Breast epithelium (tissue), 4 donors: ENCODE results near the gene RHOBTB1. TPM values are rescaled to one million over a fixed set of nuclear protein-coding genes. Genes with fewer than 3 reads are reported as not detected.

Source experiments
- DNase-seq, 2 donors: peaks; one replicate each; pipeline ENCODE4 v3.0.0-alpha.2; 2019; ENCODE audit warnings: low spot score in 2 of 2
- H3K27ac ChIP-seq, 2 donors: fragments of 200-600 bp; sonication (generic) in 1 of 2; one replicate each; pipeline ENCODE4 v1.5.1; 2016 to 2019; ENCODE audit warnings: mild to moderate bottlenecking in 1 of 2
- H3K27me3 ChIP-seq, 2 donors: fragments of 200-600 bp; sonication (generic) in 1 of 2; one replicate each; pipeline versions ENCODE4 v1.5.1 to v1.6.0; 2017 to 2019; ENCODE audit warnings: control low read depth in 1 of 2, mild to moderate bottlenecking in 1 of 2
- H3K36me3 ChIP-seq: fragments of 200-600 bp; one replicate; pipeline ENCODE4 v1.5.1; 2019
- H3K4me1 ChIP-seq, 2 donors: fragments of 200-600 bp; sonication (generic); one replicate each; pipeline ENCODE4 v1.5.1; 2016 to 2019; ENCODE audit warnings: control low read depth in 1 of 2
- H3K4me3 ChIP-seq, 3 donors: fragments of 200-600 bp; sonication (generic); 1 replicate in 2 of 3; 2 replicates in 1 of 3; pipeline ENCODE4 v1.5.1; 2016 to 2019; ENCODE audit warnings: mild to moderate bottlenecking in 3 of 3, moderate library complexity in 2 of 3
- H3K9me3 ChIP-seq, 2 donors: fragments of 200-600 bp; sonication (generic) in 1 of 2; one replicate each; pipeline ENCODE4 v1.5.1; 2016 to 2019; ENCODE audit warnings: control low read depth in 1 of 2
- CTCF ChIP-seq, 3 donors: fragments of 450-650 bp; IDR thresholded peaks; one replicate each; pipeline ENCODE4 v1.5.1; 2016 to 2017; ENCODE audit warnings: antibody characterized with exemption in 3 of 3, mild to moderate bottlenecking in 3 of 3, moderate library complexity in 3 of 3
- POLR2A ChIP-seq: fragments of 450-650 bp; IDR thresholded peaks from one replicate; pipeline ENCODE4 v1.6.1; 2016; ENCODE audit warnings: antibody characterized with exemption, mild to moderate bottlenecking, moderate library complexity
- POLR2AphosphoS5 ChIP-seq, 3 donors: sonication (generic); formaldehyde crosslinking; IDR thresholded peaks; one replicate each; pipeline ENCODE4 v1.6.1; 2017; ENCODE audit warnings: antibody characterized with exemption in 3 of 3
- intact Hi-C: fragments of 100-400 bp; cut with DNase I; formaldehyde crosslinking; loops from one replicate; pipeline ENCODE4 v1.15.1; 2023; ENCODE audit warnings: low total_unique reads
- total RNA-seq, 3 donors: library from RNA; depleted of rRNA; stranded (reverse); fragments of >200 nt; gene quantifications; one replicate each; pipeline ENCODE4 v1.1.0, GENCODE V29; 2016

RHOBTB1 gene
- total RNA-seq, 3 donors from 2014 or later, result 11.4 to 14.6 (median 13.4) TPM

DNA sequence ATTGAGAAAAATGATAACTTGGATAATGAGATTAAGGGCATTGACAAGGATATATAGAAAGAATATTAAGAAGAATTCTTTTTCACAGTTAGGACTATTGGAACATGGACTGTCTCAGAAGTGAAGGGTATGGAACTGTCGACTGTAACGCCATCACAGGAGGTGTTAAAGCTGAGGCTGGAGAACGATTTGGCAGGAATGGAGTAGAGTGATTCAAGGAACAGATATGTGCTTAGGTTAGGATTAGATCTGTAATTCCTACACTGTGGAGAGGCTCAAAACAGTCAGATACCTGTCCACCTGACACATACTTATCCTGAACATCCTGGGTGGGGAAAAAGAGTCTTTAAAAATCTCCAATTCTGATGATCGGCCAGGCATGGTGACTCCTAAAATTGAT lies 30.9 kb downstream of the RHOBTB1 start:
- Histone ChIP-seq H3K4me3 (no peak overlapping the region), H3K27ac (no peak overlapping the region), H3K9me3 (no peaks in the 10 kb centered on the region), H3K27me3 (no peaks in the 10 kb centered on the region), H3K4me1 (no peaks in the 10 kb centered on the region), H3K36me3 (no peaks in the 10 kb centered on the region)
- intact Hi-C loops, result no loop called here
- no peak for TF ChIP-seq POLR2A
- no peak for TF ChIP-seq POLR2AphosphoS5 (IDR thresholded peaks at IDR 0.05)
- TF ChIP-seq CTCF (IDR thresholded peaks at IDR 0.05), result no peak
- DNase-seq, result no peak

- H3K36me3 ChIP-seq, result no peaks in the 10 kb centered on the region
- no peak overlapping the region for H3K4me3 ChIP-seq
- no peaks in the 10 kb centered on the region for H3K9me3 ChIP-seq
- DNase-seq, result no peak
- no peaks in the 10 kb centered on the region for H3K27me3 ChIP-seq
- no peaks in the 10 kb centered on the region for H3K4me1 ChIP-seq
- H3K27ac ChIP-seq, result no peak overlapping the region
- TF ChIP-seq CTCF (IDR thresholded peaks at IDR 0.05), result no peak
- no peak for TF ChIP-seq POLR2A
- TF ChIP-seq POLR2AphosphoS5 (IDR thresholded peaks at IDR 0.05), result no peak
- intact Hi-C loops, result no loop called here
Measured at GRCh38 chr10:60911715-60912114, 32.3 kb downstream of the RHOBTB1 start.

GRCh38 chr10:60911216-60911615 lies 32.8 kb downstream of the RHOBTB1 start:
- no peaks in the 10 kb centered on the region for H3K4me1 ChIP-seq
- intact Hi-C loops, result no loop called here
- H3K9me3 ChIP-seq, result no peaks in the 10 kb centered on the region
- TF ChIP-seq CTCF (IDR thresholded peaks at IDR 0.05) (no peak), POLR2AphosphoS5 (IDR thresholded peaks at IDR 0.05) (no peak)
- H3K27me3 ChIP-seq, result no peaks in the 10 kb centered on the region
- DNase-seq, result no peak
- no peaks in the 10 kb centered on the region for H3K36me3 ChIP-seq
- peak overlapping the region in 1 of 2 donors; percentile 54 for H3K27ac ChIP-seq
- no peak overlapping the region for H3K4me3 ChIP-seq

GRCh38 chr10:60910543-60910942 lies 33.4 kb downstream of the RHOBTB1 start:
- Histone ChIP-seq H3K4me1 (no peaks in the 10 kb centered on the region), H3K27ac (peak overlapping the region in 1 of 2 donors; percentile 54), H3K36me3 (no peaks in the 10 kb centered on the region), H3K27me3 (no peaks in the 10 kb centered on the region), H3K4me3 (no peak overlapping the region), H3K9me3 (no peaks in the 10 kb centered on the region)
- no peak for DNase-seq
- no peak for TF ChIP-seq POLR2AphosphoS5 (IDR thresholded peaks at IDR 0.05)
- no peak for TF ChIP-seq POLR2A
- no peak for TF ChIP-seq CTCF (IDR thresholded peaks at IDR 0.05)
- intact Hi-C loops, result no loop called here

- Histone ChIP-seq H3K4me3 (no peak overlapping the region), H3K9me3 (no peaks in the 10 kb centered on the region), H3K4me1 (no peaks in the 10 kb centered on the region), H3K36me3 (no peaks in the 10 kb centered on the region), H3K27me3 (no peaks in the 10 kb centered on the region), H3K27ac (no peak overlapping the region)
- intact Hi-C loops, result no loop called here
- no peak for DNase-seq
- no peak for TF ChIP-seq POLR2AphosphoS5 (IDR thresholded peaks at IDR 0.05)
- no peak for TF ChIP-seq POLR2A
- TF ChIP-seq CTCF (IDR thresholded peaks at IDR 0.05), result no peak
Measured at GRCh38 chr10:60908896-60909295, 35.1 kb downstream of the RHOBTB1 start.
